GM19463 (cell line): ENCODE results near the gene DIAPH3.
"Not testable (repeated sequence)": the region's sequence is repeated elsewhere in the genome, so short reads cannot be mapped to it uniquely, and the experiment has no call there.

Experiments used
- ATAC-seq: cut with Tn5 transposase; IDR thresholded peaks from one replicate; pipeline ENCODE4 v1.9.1; 2021; ENCODE audit warnings: mild to moderate bottlenecking, moderate library complexity; ENCODE audit not compliant: unreplicated experiment

DIAPH3 gene

DNA sequence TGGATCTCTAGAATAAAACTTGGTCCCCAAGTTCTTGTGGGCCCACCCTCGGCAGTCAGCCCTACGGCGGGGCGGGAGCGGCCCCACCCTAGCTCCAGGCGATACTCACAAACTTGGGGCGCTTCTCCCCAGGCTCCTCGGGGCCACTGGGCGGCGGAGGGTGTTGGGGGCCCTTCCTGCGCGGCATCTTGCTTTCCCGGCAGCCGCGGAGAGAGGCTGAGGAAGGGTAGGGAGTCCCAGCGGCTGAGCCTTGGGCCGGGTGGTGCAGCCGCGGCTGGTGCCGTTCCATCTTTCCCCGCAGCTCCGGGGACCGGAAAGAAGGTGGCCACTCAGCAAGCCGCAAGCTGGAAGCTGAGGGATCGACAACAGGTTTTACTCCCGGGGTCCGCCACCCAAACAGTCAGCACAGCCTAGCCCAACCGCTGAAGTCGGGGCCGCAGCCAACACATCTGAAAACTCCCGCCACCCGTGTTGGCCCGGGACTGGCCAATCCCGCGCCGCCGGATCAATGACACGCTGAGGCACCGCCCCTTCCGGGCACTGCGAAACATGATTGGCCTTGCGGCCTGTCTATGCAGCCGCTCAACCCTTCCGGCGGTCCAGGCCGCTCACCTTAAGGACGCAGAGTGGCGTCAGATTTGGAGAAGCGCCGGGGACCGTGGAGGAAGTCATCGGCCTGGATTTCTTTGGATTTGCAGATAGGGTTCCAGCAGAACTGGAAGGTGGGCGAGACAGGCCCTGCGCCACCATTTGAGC, at the start of gene DIAPH3:
Gene DIAPH3 (minus strand): TSS at position 451 of the 756 bp plus-strand sequence. CDS start 162 bp downstream, at position 289.
- peak; percentile 100 for ATAC-seq

DNA sequence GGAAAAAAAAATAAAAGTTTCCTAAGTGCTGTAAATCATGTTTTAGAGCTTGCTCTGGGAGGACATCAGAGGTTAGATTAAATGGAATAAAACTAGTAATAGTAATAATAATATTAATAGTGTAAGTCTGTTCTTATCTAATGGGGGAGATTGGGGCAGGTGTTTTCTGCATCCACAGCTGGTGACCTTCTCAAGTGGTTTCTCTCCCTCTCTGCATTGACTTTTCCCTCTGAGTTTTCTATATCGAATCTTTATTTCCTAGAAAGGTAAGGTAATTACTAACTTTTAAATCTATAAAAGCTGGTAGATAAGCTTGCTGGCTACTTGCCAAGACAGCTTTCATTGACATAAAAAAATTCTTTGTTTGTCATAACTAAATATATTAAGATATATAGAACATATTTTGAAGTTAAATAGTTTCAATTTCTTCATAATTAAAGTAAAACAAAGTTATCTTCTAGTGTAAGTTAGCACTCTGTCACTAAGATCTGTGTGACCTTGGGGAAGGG, 49.6 kb upstream of the DIAPH3 start:
- no peak for ATAC-seq

DNA sequence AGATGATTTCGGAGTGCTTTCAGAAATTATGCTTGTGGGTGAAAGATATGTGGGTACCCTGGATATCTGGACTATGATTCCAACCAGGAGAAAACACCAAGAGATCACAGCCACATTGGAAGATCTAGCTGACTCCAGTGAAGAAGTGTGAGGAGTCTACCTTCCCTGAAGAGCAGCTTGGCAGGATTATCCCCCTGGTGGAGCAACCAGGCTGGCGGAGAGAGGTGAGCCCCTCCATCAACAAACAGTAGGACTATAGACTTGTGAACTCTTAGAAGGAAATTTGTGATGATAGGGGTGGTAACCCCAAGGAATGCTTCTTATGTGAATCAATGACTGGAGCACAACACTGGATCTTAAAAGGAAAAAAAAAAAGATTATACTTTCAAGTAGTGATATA, 47.8 kb upstream of the DIAPH3 start:
- no peak for ATAC-seq

DNA sequence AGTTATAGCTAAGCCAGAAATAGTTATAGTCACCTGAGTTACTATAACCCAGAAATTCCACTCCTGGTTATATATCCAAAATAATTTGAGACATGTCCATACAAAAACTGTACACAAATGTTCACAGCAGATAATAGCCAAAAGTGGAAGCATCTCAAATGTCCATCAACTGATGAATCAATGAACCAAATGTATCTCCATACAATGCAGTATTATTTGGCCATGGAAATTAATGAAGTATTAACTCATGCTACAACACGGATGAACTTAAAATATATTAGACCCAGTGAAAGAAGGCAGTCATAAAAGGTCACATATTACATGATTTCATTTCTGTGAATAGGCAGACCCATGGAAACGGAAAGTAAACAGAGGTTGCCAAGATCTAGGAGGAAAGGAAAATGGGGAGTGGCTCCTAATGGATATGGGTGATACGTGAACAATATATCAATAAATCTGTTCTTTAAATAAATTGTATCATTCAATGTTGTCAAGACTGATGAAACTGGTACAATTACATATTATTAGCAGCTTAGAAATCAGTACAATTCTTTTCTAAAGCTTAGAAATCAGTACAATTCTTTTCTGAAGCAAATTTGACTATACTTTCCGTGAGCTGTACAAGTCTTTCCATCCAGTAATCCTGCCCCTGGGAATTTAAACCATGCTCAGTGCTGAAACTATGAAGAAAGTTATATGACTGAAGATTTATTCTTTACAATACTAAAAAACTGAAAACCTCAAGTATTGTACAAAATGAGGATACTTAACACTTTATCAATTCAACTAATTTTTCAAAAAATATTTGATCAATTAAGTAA, 47.0 kb upstream of the DIAPH3 start:
- no peak for ATAC-seq

DNA sequence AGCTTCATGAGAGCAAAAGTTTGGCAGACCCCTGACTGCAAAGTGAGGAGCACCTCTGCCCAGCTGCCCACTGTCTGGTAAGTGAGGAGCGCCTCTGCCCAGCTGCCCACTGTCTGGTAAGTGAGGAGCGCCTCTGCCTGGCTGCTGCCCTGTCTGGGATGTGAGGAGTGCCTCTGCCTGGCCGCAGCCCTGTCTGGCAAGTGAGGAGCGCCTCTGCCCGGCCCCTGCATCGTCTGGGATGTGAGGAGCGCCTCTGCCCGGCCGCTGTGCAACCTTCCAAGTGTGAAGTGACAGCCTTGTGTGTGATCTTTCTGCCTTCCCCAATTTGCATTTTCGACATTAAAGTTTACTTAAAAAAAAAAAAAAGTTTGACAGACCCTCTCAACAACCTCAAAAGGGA, 41.8 kb upstream of the DIAPH3 start:
- not testable (repeated sequence) for ATAC-seq

GRCh38 chr13:60201286-60201685, 37.6 kb upstream of the DIAPH3 start:
- no peak for ATAC-seq

DNA sequence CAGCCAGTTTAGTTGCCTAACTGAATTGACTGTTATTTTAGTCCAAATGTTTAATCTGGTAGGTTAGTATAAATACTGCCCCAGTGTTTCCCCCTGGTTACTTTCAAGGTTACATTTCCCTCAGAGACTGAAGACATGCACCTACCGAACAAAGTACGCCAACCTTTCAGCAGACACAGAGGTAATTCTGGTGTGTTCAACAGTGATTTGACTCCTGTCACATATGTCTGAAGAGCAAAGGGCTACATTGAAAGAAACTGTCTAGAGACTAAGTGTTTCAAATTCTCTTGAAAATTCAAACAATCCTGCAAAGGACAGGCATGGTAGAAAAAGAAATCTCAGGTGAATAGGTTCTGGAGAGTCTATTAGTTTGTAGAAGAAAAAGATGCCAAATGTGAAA, 32.2 kb upstream of the DIAPH3 start:
- ATAC-seq: not testable (repeated sequence)

DNA sequence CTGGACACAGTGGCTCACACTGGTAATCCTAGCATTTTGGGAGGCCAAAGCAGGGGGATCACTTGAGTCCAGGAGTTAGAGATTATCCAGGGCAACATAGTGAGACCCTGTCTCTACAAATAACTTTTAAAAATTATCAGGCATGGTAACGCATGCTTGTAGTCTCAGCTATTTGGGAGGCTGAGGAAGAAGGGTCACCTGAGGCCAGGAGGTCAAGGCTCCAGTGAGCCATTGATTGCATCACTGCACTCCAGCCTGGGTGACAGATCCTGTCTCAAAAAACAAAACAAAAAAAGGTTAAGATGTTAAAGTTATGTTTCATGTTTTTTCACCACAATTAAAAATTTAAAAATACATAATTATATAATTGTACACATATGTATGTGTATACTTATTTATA, 19.2 kb upstream of the DIAPH3 start:
- no peak for ATAC-seq

- ATAC-seq: no peak
These were observed 14.6 kb upstream of the DIAPH3 start for GRCh38 chr13:60178327-60178726.

DNA sequence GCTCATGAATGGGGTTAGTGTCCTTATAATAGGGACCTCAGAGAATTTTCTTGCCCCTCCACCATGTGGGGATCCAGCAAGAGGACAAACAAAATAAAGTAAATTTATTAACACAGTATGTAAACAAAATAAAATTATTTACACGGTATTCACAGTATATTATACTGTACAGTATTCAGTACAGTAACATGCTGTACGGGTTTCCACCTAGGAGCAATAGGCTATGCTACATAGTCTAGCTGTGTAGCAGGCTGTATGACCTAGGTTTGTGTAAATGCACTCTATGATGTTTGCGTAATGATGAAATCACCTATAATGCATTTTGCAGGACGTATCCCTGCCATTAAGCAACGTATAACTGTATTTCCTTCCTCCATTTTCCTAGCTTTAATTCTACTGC, 11.8 kb upstream of the DIAPH3 start:
- no peak for ATAC-seq

DNA sequence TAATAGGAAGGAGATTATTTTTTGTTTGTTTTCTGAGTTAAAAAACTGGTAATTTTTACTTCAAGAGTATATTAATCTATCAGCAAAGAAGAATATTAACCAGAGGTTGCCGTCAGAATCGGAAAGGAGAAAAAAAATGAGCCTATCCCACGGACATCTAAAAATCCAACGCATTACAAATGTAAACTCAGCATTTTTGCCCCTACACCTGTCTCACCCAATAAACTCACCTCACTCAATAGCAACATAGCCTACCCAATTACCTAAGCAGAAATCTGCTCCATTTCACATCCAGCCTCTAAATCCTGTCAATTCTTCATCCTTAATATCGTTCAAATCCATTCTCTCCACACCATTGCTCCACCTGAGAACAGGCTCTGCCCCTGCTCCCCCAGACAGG, 10.4 kb upstream of the DIAPH3 start:
- no peak for ATAC-seq

DNA sequence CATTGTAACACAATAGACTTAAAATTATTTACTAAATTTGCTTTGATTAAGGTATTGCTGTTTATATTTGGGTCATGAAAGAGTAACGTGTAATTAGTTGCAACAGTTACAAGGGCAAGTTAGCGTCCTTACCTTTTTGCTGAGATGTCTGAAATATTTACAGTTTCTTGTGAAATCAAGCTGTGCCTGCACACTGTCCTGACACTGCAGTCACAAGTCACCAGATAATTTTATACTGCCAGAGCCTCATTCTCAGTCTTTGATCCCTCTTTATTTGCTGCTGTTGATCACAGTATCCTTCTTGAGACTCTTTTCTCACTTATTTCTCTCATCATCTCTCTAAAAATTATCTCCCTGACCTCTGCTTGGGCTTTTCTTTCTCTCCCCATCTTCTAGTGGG, 8.4 kb upstream of the DIAPH3 start:
- no peak for ATAC-seq

DNA sequence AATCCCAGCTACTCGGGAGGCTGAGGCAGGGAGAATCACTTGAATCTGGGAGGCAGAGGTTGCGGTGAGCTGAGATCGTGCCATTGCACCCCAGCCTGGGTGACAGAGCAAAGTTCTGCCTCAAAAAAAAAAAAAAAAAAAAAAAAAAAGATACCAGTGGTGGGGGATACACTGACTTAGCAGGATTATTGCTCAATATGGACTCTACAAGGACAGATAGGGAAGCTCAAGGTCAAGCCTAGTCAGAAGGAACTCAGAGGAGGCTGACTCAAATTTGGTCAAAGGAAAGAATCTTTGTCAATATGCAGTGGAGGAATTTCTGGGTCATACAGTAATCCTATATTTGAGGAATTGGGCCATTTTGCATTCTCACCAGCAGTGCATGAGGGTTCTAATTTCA, 6.7 kb upstream of the DIAPH3 start:
- ATAC-seq: no peak

DNA sequence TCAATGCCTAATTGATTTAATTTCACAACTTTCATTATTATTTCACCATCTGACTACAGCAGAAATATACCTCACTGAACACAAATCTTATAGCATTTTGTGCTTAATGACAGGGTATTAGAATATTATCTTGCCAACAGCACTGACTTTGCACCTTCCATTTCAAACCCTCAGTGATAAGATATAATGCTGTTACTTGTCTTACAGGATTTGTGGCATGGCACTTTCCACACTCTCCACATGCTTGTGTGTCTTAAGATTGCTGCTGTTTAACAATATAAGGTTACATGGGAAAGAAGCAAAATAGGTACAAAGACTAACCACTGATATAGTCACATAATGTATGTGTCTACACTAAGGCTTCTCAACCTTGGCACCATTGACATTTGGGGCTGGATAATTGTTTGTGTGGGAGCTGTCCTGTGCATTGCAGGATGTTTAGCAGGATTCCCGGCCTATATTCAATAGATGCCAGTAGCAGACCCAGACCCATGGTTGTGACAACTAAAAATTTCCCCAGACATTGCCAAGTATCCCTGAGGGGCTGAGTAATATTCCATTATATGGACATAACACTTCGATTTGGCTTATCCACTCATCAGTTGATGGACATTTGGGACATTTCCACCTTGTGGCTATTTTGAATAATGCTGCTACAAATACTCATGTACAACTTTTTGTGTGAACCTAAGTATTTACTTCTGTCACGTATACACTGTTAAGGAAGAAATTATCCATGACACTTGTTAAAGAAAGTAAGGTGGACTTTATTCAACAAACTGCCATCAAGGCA, 5.7 kb upstream of the DIAPH3 start:
- no peak for ATAC-seq

DNA sequence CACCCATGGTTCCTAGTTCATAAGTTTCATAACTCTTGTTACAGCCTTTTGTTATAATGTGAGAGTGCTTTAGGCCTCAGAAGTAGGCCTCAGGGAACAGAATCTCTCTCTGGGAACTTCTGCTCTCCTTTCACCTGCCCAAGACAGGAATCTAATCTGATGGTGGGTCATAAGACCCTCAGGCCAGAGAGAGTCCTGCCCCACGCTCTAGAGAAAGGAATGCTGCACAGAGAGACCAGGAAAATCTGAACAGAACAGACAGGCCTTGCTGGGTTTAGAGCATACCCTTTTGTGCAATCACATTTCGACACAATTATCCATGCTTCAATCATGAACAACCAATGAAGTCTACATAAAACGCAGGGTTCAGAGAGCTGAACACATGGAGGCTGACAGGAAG, 3.4 kb upstream of the DIAPH3 start:
- ATAC-seq: no peak

- no peak for ATAC-seq
These were observed 1.8 kb upstream of the DIAPH3 start for GRCh38 chr13:60165391-60166099.

- ATAC-seq: peak; percentile 17
These were observed 634 bp upstream of the DIAPH3 start for GRCh38 chr13:60164234-60164889.

- ATAC-seq: no peak
These were observed 1.6 kb downstream of the DIAPH3 start for GRCh38 chr13:60162096-60162495.

GRCh38 chr13:60158321-60158801, 5.4 kb downstream of the DIAPH3 start:
- ATAC-seq: peak; percentile 52

- no peak for ATAC-seq
These were observed 7.8 kb downstream of the DIAPH3 start for GRCh38 chr13:60155978-60156377.
